Measurements from ENCODE around the gene LMOD2. TPM values are rescaled to one million over a fixed set of nuclear protein-coding genes. Genes with fewer than 3 reads are reported as not detected.
A peak's percentile ranks its signal among the peaks of the same experiment; 100 is the strongest.

Gene LMOD2
- total and polyA plus RNA-seq, 12 donors, result 0.16 to 0.24 (median 0.18) TPM; not detected in 9

DNA sequence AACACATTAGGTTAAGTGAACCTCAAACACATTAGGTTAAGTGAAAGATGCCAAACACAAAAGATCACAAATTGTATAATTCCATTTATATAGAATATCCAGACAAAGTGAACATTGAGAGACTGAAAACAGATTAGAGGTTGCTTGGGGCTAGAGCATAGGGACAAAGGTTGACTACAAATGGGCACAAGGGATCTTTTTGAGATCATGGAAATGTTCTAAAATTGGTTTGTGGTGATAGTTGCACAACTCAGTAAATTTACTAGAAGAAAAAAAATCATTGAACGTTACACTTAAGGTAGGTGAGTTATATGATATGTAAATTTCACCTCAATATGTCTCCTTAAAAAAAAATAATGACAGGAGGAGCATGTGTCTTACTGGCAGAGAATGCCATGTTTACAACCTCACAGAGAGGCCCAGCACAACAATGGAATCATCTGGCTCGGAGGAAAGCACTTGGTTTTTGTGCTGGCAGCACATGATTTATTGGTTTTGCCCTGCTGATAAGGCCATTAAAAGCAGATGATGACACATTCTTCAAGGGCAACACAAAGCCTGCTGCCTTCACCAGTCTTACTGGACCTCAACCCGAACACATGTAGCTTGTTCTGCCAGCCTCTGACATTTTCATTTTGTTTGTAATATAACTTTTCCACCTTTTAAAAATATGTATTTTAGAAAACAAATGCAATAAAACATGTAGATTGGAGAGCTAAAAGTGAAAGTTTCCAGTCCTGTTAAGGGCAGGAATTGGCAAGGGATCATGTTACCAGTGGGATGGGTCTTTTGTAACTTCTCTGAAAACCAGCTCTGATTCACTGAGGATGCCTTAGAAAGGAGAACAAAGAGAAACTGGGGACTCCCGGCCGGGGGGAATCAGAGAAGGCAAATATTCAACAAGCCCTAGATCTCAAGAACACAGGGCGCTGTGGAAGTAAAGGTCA lies 11.9 kb upstream of the LMOD2 start:
- DNase-seq, result peak; percentile 77 to 92 (median 89)
- H3K4me3 ChIP-seq, result peak overlapping the region in 2 of 4 donors; percentile 7 to 30
- peaks cover 22 to 25% of the 10 kb centered on the region in 2 donors for H3K4me1 ChIP-seq (replicated peaks in 1 of 2)
- H3K9me3 ChIP-seq (replicated peaks in 1 of 3), result no peaks in the 10 kb centered on the region
- H3K36me3 ChIP-seq (replicated peaks in 1 of 2), result no peaks in the 10 kb centered on the region
- intact Hi-C loops (cut with DNase I), result loop anchor here in 1 of 2 donors (5.0 kb wide), 1 partner anchor 224 kb away; no protein-coding TSS in a partner anchor
- 14 to 17% (median 16%) methylated on average over 6 of the region's 6 CpGs for WGBS, 4 donors
- TF ChIP-seq POLR2A (IDR thresholded peaks at IDR 0.05), result peak in 1 of 2 donors; percentile 81
- TF ChIP-seq, protein P1, sequence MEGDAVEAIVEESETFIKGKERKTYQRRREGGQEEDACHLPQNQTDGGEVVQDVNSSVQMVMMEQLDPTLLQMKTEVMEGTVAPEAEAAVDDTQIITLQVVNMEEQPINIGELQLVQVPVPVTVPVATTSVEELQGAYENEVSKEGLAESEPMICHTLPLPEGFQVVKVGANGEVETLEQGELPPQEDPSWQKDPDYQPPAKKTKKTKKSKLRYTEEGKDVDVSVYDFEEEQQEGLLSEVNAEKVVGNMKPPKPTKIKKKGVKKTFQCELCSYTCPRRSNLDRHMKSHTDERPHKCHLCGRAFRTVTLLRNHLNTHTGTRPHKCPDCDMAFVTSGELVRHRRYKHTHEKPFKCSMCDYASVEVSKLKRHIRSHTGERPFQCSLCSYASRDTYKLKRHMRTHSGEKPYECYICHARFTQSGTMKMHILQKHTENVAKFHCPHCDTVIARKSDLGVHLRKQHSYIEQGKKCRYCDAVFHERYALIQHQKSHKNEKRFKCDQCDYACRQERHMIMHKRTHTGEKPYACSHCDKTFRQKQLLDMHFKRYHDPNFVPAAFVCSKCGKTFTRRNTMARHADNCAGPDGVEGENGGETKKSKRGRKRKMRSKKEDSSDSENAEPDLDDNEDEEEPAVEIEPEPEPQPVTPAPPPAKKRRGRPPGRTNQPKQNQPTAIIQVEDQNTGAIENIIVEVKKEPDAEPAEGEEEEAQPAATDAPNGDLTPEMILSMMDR (IDR thresholded peaks at IDR 0.05), result no peak
- no peaks in the 10 kb centered on the region for H3K27me3 ChIP-seq
- peak overlapping the region; percentile 18 to 84 (median 71) for H3K27ac ChIP-seq

DNA sequence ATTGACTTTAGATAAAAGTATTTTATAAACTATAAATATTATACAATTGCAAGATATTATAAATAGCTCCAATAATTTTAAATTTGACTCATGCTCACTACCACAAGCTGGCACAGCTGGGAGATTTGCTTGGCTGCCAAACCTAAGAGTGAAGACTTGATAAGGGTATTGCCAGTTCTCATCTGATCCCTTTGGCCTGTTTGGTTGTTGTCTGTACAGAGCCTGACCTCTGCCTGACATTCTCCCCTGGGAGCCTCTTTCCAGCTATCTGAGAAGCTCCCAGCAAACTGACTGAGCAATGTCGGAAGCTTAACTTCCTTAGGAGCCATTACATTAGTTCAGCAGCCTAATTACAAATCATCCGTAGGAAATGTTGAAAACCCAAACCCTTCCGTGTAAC lies 10.2 kb upstream of the LMOD2 start:
- WGBS, 4 donors, result 36 to 45% (median 41%) methylated on average over 2 to 3 of the region's 3 CpGs
- no peaks in the 10 kb centered on the region for H3K27me3 ChIP-seq
- H3K4me1 ChIP-seq (replicated peaks in 1 of 2), result peaks cover 22 to 25% of the 10 kb centered on the region in 2 donors
- no peaks in the 10 kb centered on the region for H3K36me3 ChIP-seq (replicated peaks in 1 of 2)
- intact Hi-C loops (cut with DNase I), result no loop called here
- no peak overlapping the region for H3K4me3 ChIP-seq
- peak overlapping the region in 3 of 5 donors; percentile 38 to 71 (median 43) for H3K27ac ChIP-seq
- DNase-seq, result peak; percentile 43 to 84 (median 76)
- H3K9me3 ChIP-seq (replicated peaks in 1 of 3), result no peaks in the 10 kb centered on the region
- peak in 1 of 2 donors; percentile 10 for TF ChIP-seq POLR2A (IDR thresholded peaks at IDR 0.05)
- TF ChIP-seq, protein P1 (IDR thresholded peaks at IDR 0.05), result no peak

- TF ChIP-seq POLR2A (IDR thresholded peaks at IDR 0.05), result no peak
- TF ChIP-seq, protein P1 (IDR thresholded peaks at IDR 0.05), result no peak
- peaks cover 22 to 25% of the 10 kb centered on the region in 2 donors for H3K4me1 ChIP-seq (replicated peaks in 1 of 2)
- intact Hi-C loops (cut with DNase I), result no loop called here
- no peak overlapping the region for H3K27ac ChIP-seq
- WGBS, 4 donors, result 89 to 94% (median 92%) methylated on average over 7 of the region's 7 CpGs
- no peaks in the 10 kb centered on the region for H3K9me3 ChIP-seq (replicated peaks in 1 of 3)
- H3K36me3 ChIP-seq (replicated peaks in 1 of 2), result no peaks in the 10 kb centered on the region
- no peaks in the 10 kb centered on the region for H3K27me3 ChIP-seq
- DNase-seq, result no peak
- H3K4me3 ChIP-seq, result no peak overlapping the region
These were observed 8.4 kb upstream of the LMOD2 start for GRCh38 chr7:123647106-123647730.

GRCh38 chr7:123649964-123650363 lies 5.7 kb upstream of the LMOD2 start:
- TF ChIP-seq, protein P1 (IDR thresholded peaks at IDR 0.05), result no peak
- Histone ChIP-seq H3K36me3 (replicated peaks in 1 of 2) (no peaks in the 10 kb centered on the region), H3K9me3 (replicated peaks in 1 of 3) (no peaks in the 10 kb centered on the region), H3K27ac (no peak overlapping the region), H3K4me3 (no peak overlapping the region), H3K27me3 (no peaks in the 10 kb centered on the region), H3K4me1 (replicated peaks in 1 of 2) (peaks cover 7 to 12% of the 10 kb centered on the region in 2 donors)
- 77 to 87% (median 79%) methylated on average over 2 of the region's 2 CpGs for WGBS, 4 donors
- no peak for DNase-seq
- intact Hi-C loops (cut with DNase I), result no loop called here

Measured in adrenal gland (tissue), 12 donors.